Activated T-cell treated with anti-CD3 and anti-CD28 coated beads, Interleukin-2, amount 50 U/mL, for 72 hours (primary cell): ENCODE data around the gene BBX. TPM values are rescaled to one million over a fixed set of nuclear protein-coding genes. Genes with fewer than 3 reads are reported as not detected.

ENCODE experiments used
- ATAC-seq, 2 donors: fragments of 150-1000 bp; cut with Tn5 transposase; replicated peaks in 1 of 2; 2 replicates each; pipeline ENCODE4 v1.10.0; 2021; ENCODE audit warnings: moderate library complexity in 2 of 2, mild to moderate bottlenecking in 1 of 2
- DNase-seq, 2 donors: peaks; one replicate each; pipeline ENCODE4 v3.0.0; 2021 to 2022; ENCODE audit warnings: mixed read lengths in 1 of 2
- H3K27ac Mint-ChIP-seq: one replicate; pipeline ENCODE4 v1.8.0; 2022; ENCODE audit warnings: mild to moderate bottlenecking, moderate library complexity, mixed read lengths
- H3K27me3 Mint-ChIP-seq: one replicate; pipeline ENCODE4 v1.8.0; 2022; ENCODE audit warnings: low read depth, mixed read lengths
- H3K36me3 Mint-ChIP-seq, 2 donors: one replicate each; pipeline ENCODE4 v1.8.0; 2022; ENCODE audit warnings: mixed read lengths in 2 of 2, mild to moderate bottlenecking in 1 of 2; ENCODE audit not compliant: insufficient read depth in 2 of 2
- H3K4me1 Mint-ChIP-seq: one replicate; pipeline ENCODE4 v1.8.0; 2022; ENCODE audit warnings: low read depth, mixed read lengths
- H3K4me3 Mint-ChIP-seq, 2 donors: one replicate each; pipeline ENCODE4 v1.8.0; 2022; ENCODE audit warnings: mild to moderate bottlenecking in 2 of 2, mixed read lengths in 2 of 2, moderate library complexity in 2 of 2
- H3K9me3 Mint-ChIP-seq, 2 donors: one replicate each; pipeline ENCODE4 v1.8.0; 2022; ENCODE audit warnings: mixed read lengths in 2 of 2
- total RNA-seq, 2 donors: library from RNA; stranded (reverse); gene quantifications; one replicate each; pipeline ENCODE4 v1.2.3, GENCODE V29; 2022

The BBX gene
- total RNA-seq, 2 donors from 2014 or later = 65.0 to 65.1 TPM

DNA sequence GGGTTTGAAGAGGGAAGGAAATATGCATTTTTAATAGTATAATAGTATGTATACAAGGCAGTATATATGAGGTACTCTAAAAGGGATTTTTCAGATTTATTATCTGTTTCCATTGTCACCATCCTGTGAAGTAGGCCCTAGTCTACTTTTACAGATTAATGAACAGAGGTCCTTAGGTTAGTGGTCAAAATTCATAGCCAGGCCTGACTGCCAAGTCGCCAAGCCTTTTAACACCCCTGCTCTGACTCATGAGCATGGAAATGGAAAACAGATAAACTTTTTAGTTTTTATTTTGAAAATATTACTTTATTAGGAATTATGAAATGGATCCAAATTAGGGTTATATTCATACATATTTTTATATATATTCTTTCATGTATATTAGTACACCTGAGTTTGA is 146.9 kb downstream of the BBX start:
- ATAC-seq (no peak), DNase-seq (no peak)
- Mint-ChIP-seq H3K27ac (no peak overlapping the region), H3K36me3 (no peaks in the 10 kb centered on the region), H3K9me3 (no peaks in the 10 kb centered on the region), H3K27me3 (no peaks in the 10 kb centered on the region), H3K4me3 (no peak overlapping the region), H3K4me1 (peaks cover 6% of the 10 kb centered on the region)

DNA sequence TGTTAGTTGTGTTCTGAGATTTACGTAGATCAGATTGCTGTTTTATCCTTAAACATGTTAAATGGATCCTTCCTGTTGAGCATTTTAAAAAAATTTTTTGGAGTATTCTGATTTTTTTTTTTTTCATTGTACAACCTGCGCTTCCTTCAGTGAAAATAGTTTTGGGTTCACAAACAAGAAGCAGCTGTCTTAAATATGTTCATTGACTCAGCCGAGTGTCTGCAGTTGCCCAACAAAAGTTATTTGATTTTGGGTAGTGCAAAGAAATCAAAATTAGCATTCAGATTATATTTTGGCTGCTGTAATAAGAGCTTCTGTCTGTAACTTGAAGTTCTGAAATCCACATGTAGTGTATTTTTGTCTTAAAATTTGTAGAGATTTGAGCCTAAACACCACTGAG is 148.2 kb downstream of the BBX start:
- DNase-seq (no peak), ATAC-seq (no peak)
- no peaks in the 10 kb centered on the region for H3K9me3 Mint-ChIP-seq
- no peak overlapping the region for H3K27ac Mint-ChIP-seq
- H3K4me3 Mint-ChIP-seq = no peak overlapping the region
- no peaks in the 10 kb centered on the region for H3K36me3 Mint-ChIP-seq
- H3K27me3 Mint-ChIP-seq = no peaks in the 10 kb centered on the region
- H3K4me1 Mint-ChIP-seq = peaks cover 16% of the 10 kb centered on the region

GRCh38 chr3:107674371-107674770 is 151.6 kb downstream of the BBX start:
- H3K4me1 Mint-ChIP-seq = peaks cover 23% of the 10 kb centered on the region
- H3K27me3 Mint-ChIP-seq = no peaks in the 10 kb centered on the region
- ATAC-seq (no peak), DNase-seq (no peak)
- no peak overlapping the region for H3K27ac Mint-ChIP-seq
- no peak overlapping the region for H3K4me3 Mint-ChIP-seq
- no peaks in the 10 kb centered on the region for H3K36me3 Mint-ChIP-seq
- no peaks in the 10 kb centered on the region for H3K9me3 Mint-ChIP-seq

DNA sequence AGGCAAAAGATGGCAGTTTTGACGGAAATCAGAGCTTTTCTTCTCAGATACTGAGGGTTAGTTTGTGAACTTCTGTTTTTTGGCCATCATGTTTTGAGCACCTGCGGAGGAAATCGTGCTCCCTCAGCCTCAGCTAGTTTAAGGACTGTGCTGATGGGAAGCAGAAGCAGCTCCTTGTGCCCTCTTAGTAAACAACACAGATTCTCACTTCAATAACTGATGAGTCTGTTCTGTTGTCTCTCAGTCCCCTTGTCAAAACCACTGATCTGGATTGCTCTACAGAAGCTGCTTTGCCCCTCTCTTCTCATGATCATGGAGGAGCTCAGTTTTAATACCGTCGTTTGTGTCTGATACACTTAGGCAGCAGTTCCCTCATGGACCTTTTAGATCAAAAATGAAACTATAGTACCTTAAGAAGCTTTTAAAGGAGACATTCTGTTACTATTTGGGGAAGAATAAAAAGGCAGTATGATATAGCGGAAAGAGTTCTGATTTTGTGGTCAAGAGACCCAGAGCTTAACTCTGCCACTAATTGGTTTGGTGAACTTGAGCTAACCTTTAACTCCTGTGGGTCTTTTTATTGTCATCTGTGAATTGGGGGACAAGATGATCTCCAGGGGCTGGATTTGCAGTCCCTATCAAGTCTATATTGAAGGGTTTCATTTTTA is 152.6 kb downstream of the BBX start:
- ATAC-seq = peak in 1 of 2 donors; percentile 23
- H3K27me3 Mint-ChIP-seq = no peaks in the 10 kb centered on the region
- no peak overlapping the region for H3K4me3 Mint-ChIP-seq
- H3K9me3 Mint-ChIP-seq = no peaks in the 10 kb centered on the region
- no peak overlapping the region for H3K27ac Mint-ChIP-seq
- no peaks in the 10 kb centered on the region for H3K36me3 Mint-ChIP-seq
- no peak for DNase-seq
- peaks cover 29% of the 10 kb centered on the region for H3K4me1 Mint-ChIP-seq

DNA sequence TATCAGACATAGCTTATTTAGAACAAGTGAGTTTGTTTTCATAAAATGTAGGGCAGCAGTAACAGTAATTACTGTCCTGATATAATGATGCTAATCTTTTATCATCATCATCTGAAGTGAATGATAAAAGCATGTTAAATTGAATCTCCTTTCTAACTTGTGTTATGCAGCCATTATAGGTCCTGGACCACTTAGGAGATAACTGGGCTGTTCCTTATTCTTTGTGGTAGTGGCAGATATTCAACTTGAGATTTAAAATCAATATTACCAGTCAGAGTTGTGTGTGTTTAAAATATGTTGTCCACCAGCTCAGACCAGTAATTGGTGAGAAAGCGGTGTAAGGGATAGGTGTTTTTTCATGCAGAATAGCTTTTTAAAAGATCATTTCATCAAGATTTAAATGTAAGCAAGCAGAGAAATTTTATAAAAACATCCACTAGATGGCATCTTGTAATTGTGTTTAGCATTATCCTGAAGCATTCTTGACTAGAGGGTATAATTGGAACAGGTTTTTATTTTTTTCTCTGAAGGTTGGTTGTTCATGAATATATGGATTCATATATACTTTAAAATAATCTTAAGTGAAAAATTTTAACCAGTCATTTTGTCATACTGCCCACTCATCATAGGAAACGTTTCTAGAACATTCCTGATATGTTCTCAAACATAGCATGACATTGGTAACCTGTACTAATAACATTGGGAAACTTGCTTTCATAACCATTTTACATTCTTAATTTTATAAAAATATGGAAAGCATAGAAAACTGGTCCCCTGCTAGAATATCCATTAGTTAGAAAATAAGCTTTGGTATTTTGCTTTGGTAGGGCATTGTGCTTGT is 153.9 kb downstream of the BBX start:
- ATAC-seq (no peak), DNase-seq (no peak)
- H3K36me3 Mint-ChIP-seq = no peaks in the 10 kb centered on the region
- no peak overlapping the region for H3K27ac Mint-ChIP-seq
- no peak overlapping the region for H3K4me3 Mint-ChIP-seq
- no peaks in the 10 kb centered on the region for H3K27me3 Mint-ChIP-seq
- H3K4me1 Mint-ChIP-seq = peaks cover 40% of the 10 kb centered on the region
- H3K9me3 Mint-ChIP-seq = no peaks in the 10 kb centered on the region

- Mint-ChIP-seq H3K4me1 (peaks cover 51% of the 10 kb centered on the region), H3K9me3 (no peaks in the 10 kb centered on the region)
Observed at GRCh38 chr3:107679921-107680320, 157.2 kb downstream of the BBX start.

GRCh38 chr3:107680698-107681097 is 157.9 kb downstream of the BBX start:
- Mint-ChIP-seq H3K27ac (peak overlapping the region; percentile 57), H3K4me3 (no peak overlapping the region), H3K36me3 (no peaks in the 10 kb centered on the region), H3K9me3 (no peaks in the 10 kb centered on the region), H3K27me3 (no peaks in the 10 kb centered on the region), H3K4me1 (peaks cover 50% of the 10 kb centered on the region)
- ATAC-seq (no peak), DNase-seq (no peak)

More at GRCh38 chr3:107679921-107680320, 157.2 kb downstream of the BBX start:
- Mint-ChIP-seq H3K27ac (peak overlapping the region; percentile 25), H3K27me3 (no peaks in the 10 kb centered on the region), H3K36me3 (no peaks in the 10 kb centered on the region), H3K4me3 (no peak overlapping the region)
- no peak for DNase-seq
- ATAC-seq = no peak

GRCh38 chr3:107681396-107681795 is 158.6 kb downstream of the BBX start:
- no peak for ATAC-seq

DNA sequence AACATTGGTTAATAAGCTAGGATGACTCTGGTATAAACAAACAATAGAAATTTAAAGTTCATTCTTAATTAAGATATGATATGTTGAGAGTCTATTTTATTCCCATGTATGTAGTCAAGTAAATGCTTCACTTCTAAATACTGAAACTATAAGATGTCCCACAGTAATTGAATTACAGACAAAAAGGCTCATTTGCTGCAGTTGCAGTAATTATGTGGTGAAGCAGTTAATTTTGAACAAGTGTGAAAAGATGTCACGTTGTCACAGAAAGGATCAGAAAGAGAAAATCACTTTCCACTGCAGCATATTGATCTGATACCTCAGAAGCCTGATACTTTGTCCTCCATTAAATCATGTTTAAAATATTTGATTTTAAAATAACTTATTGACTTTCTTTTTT is 159.8 kb downstream of the BBX start:
- H3K36me3 Mint-ChIP-seq = no peaks in the 10 kb centered on the region
- H3K4me1 Mint-ChIP-seq = peaks cover 46% of the 10 kb centered on the region

More at GRCh38 chr3:107681396-107681795, 158.6 kb downstream of the BBX start:
- H3K27me3 Mint-ChIP-seq = no peaks in the 10 kb centered on the region
- H3K9me3 Mint-ChIP-seq = no peaks in the 10 kb centered on the region
- no peak for DNase-seq
- no peak overlapping the region for H3K27ac Mint-ChIP-seq
- H3K4me3 Mint-ChIP-seq = no peak overlapping the region
- no peaks in the 10 kb centered on the region for H3K36me3 Mint-ChIP-seq
- peaks cover 49% of the 10 kb centered on the region for H3K4me1 Mint-ChIP-seq

GRCh38 chr3:107683447-107683846 is 160.7 kb downstream of the BBX start:
- ATAC-seq = no peak
- no peak overlapping the region for H3K4me3 Mint-ChIP-seq
- no peak for DNase-seq
- no peak overlapping the region for H3K27ac Mint-ChIP-seq
- no peaks in the 10 kb centered on the region for H3K27me3 Mint-ChIP-seq
- peaks cover 46% of the 10 kb centered on the region for H3K4me1 Mint-ChIP-seq
- H3K36me3 Mint-ChIP-seq = no peaks in the 10 kb centered on the region
- H3K9me3 Mint-ChIP-seq = no peaks in the 10 kb centered on the region

More for the DNA sequence above, 159.8 kb downstream of the BBX start:
- DNase-seq (no peak), ATAC-seq (no peak)
- Mint-ChIP-seq H3K27me3 (no peaks in the 10 kb centered on the region), H3K4me3 (no peak overlapping the region), H3K27ac (no peak overlapping the region), H3K9me3 (no peaks in the 10 kb centered on the region)

DNA sequence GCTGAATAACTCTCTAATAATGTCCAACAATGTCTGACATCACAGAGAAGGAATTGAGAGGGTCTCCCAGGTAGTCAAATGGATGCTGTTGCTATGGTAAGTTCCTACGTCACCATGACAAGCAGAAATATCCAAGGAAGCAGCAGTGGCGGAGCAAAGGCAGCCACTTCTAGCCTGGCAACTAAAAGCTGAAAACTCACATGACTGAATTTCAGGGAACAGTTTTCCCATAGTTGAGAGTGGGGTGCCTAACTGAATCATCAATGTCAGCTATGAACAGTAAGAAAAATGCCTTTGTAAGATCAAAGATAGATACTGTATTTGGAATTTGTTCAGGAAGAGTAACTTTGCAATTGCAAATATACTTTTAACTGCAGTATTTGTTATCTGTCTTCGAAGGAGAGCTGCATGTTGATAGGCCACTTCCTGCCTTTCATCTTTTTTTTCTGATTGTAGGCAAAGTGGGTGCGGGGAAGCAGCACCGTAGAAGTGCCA is 161.7 kb downstream of the BBX start:
- ATAC-seq (no peak), DNase-seq (no peak)
- H3K36me3 Mint-ChIP-seq = no peaks in the 10 kb centered on the region
- peak overlapping the region in 1 of 2 donors; percentile 37 for H3K4me3 Mint-ChIP-seq
- H3K27me3 Mint-ChIP-seq = no peaks in the 10 kb centered on the region
- H3K9me3 Mint-ChIP-seq = no peaks in the 10 kb centered on the region
- H3K27ac Mint-ChIP-seq = no peak overlapping the region
- peaks cover 46% of the 10 kb centered on the region for H3K4me1 Mint-ChIP-seq

DNA sequence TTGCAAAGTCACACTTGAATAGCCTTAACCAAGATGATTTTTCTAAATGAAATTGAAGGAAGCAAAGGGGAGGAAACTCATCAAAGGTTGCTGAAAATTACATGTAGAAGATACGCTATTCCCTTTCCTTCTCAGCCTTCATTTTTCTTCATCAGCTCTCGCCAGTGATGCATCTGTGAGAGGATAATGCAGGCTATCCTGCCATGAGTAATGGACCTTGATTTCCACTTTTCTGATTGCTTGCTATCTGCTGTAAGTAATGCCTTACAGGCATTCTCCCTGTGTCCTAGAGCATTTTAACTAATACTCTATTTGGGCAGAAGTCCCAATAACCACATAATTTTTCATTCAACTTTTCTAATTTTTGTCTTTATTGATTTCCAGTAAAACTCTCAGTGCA is 162.6 kb downstream of the BBX start:
- Mint-ChIP-seq H3K27me3 (no peaks in the 10 kb centered on the region), H3K9me3 (no peaks in the 10 kb centered on the region), H3K27ac (no peak overlapping the region), H3K4me1 (peaks cover 43% of the 10 kb centered on the region), H3K4me3 (no peak overlapping the region), H3K36me3 (no peaks in the 10 kb centered on the region)
- DNase-seq = no peak
- ATAC-seq = no peak

DNA sequence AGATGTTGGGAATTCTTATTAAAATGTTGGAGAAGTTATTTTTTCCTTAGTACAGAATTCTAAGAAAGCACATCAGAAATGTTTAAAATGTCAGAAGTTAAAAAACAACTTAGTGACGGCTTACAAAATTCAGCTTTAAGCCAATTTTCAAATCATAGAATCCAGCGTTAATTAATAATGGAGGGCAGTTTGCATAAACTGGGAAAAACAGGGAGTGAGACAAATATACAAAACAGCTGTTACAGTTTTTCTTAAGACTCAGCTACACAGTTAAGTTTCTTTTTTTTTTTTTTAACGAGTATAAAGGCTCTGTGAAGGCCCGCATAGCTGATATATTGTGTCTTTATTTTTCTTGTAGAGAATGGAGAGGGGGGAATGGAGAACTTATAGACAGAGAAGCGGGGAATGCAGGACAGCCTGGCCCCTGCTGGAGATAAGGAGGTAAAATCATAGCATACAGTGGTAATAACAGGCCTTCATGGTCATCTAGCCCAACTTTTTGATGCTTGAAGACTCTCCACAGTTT is 164.4 kb downstream of the BBX start:
- ATAC-seq (no peak), DNase-seq (no peak)
- peaks cover 38% of the 10 kb centered on the region for H3K4me1 Mint-ChIP-seq
- H3K27ac Mint-ChIP-seq = no peak overlapping the region
- H3K27me3 Mint-ChIP-seq = no peaks in the 10 kb centered on the region
- no peaks in the 10 kb centered on the region for H3K9me3 Mint-ChIP-seq
- no peak overlapping the region for H3K4me3 Mint-ChIP-seq
- H3K36me3 Mint-ChIP-seq = no peaks in the 10 kb centered on the region
